ENCODE data around the gene TYRP1. TPM values are rescaled to one million over a fixed set of nuclear protein-coding genes. Genes with fewer than 3 reads are reported as not detected.

TYRP1 gene
- polyA plus RNA-seq, 4 donors: 1.4 to 2.7 (median 1.8) TPM

DNA sequence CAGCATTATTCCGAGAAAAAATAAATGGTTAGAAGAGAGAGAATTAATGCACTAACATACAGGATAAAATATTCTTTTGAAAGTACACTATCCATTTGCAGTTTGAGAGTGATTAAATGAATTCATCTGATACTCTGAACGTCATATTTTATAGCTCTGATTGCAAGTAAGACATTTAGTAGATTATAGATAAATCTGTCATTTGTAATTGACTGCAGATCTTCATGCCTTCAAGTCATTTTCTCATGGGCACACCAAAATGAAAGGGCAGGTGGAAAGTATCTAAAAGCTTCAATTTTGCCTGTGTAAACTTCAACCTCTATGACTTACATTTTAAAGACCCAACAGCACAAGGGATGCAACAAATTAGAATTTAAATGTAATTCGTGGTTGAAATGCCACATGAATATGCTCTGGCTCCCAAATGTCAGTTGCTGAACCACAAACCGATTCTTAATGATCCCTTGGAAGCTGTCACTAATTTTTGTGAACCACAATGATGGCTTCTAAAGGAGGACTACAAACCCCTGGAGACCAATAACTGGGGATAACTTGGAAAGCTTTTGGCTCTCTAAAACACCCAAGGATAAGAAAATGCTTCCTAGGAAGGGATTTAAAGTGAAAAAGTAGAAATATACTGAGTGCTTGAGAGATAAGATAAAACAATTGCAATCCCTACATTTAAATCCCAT is 3.9 kb downstream of the TYRP1 start:
- no peak for DNase-seq (ENCODE audit: low read depth in 4 of 4, low spot score in 3 of 4)

DNA sequence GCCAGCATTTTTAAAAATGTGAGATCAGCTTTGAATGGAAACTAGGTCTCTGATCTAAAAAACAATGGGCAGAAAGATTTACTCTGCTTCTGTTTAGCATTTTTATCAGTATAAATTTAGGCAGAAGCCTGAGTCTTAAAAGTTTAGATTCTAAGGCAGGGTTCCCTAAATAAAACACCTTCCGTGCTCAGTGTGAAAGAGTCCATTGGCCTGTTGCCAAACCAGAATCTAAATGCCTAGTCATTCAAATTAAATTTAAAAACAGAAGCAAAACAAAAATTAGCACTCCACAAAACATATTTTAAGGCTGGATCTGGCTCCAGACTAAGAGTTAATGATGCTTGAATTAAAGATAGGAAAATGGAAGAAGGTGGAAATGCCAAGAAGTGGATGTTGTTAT is 4.5 kb downstream of the TYRP1 start:
- no peak for DNase-seq (ENCODE audit: low read depth in 4 of 4, low spot score in 3 of 4)

DNA sequence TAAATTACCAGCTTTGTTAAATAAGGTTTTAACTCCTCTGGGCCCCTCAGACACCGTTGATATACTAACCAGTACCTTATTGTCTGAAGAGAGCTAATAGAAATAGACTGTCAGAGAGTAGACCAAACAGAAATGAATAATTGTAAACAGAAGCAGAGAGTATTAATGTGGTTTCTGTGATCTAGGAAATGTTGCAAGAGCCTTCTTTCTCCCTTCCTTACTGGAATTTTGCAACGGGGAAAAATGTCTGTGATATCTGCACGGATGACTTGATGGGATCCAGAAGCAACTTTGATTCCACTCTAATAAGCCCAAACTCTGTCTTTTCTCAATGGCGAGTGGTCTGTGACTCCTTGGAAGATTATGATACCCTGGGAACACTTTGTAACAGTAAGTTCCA is 5.1 kb downstream of the TYRP1 start:
- DNase-seq (ENCODE audit: low read depth in 4 of 4, low spot score in 3 of 4): no peak

DNA sequence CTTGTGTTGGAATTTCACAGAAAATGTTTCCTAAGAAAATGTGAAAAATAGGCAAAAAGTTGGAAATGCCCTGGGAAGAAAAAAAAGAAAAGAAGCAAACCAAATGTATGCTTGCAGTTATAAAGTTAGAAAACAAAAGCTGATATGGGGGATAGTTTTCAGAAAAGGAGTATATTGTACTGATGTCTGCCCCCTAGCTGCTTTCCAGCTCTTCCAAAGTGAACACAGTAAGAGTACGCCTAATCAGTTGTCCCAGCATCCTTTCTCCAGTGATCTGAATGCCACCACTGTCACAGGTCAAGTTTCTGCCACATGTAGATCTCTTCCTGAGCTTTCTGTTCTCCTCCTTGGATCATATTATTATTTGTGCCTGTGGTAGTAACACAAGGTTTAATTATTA is 5.8 kb downstream of the TYRP1 start:
- no peak for DNase-seq (ENCODE audit: low read depth in 4 of 4, low spot score in 3 of 4)

DNA sequence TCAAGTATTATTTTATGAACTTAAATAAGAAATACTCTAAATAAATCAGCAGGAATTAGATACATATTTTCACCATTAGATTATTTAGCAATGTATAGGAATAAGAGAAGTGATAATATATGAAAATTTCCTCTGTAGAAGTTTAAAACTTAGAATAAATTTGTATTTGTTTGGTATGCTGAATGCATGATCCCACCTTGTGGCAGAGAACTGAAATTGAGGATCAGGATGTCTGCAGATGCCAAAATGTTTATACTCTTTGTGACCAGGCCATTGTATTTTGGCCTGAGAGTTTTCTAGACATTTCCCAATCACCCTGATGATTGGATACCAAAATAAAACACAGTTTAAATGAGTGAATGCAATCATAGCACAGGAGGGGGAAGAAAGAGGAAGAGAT is 6.3 kb downstream of the TYRP1 start:
- no peak for DNase-seq (ENCODE audit: low read depth in 4 of 4, low spot score in 3 of 4)

DNA sequence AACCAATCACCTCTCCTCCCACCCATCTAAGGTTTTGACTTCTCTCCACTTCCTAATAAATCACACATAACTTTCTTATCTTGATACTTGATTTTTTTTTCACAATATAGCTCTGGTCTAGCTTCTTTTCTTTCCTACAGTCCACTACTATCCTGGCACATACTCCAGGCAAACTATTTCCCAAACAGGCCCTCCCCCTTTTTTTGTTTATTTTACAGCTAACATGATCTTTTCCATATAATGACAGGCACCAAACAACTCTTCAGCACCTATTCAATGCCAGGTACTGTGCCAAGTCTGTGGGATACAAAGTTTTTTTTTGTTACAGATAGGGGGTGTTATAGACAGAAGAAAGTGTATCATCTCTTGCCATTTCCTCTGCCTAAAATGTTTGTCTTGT is 7.9 kb downstream of the TYRP1 start:
- DNase-seq (ENCODE audit: low read depth in 4 of 4, low spot score in 3 of 4): no peak

DNA sequence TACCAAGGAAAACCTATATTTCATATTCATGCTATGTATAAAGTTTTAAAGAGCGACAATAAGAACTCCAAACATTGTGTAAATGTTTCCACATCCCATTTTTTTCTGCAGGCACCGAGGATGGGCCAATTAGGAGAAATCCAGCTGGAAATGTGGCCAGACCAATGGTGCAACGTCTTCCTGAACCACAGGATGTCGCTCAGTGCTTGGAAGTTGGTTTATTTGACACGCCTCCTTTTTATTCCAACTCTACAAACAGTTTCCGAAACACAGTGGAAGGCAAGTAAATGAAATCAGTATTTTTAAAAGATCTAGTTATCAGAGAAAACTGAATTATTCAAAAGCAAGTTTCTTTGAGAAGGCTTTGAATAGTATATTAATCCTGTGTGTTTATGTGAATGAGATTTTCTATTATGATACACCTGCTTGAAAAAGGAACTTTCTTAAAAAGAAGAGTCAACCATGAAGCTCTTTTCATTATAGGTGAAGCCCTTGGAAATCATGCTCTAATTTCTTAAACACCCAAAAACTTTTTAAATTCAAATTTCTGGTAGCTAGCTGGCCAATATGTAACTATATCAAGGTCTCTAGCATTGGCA is 9.1 kb downstream of the TYRP1 start:
- peak in 2 of 4 donors; percentile 14 to 22 for DNase-seq (ENCODE audit: low read depth in 4 of 4, low spot score in 3 of 4)

DNA sequence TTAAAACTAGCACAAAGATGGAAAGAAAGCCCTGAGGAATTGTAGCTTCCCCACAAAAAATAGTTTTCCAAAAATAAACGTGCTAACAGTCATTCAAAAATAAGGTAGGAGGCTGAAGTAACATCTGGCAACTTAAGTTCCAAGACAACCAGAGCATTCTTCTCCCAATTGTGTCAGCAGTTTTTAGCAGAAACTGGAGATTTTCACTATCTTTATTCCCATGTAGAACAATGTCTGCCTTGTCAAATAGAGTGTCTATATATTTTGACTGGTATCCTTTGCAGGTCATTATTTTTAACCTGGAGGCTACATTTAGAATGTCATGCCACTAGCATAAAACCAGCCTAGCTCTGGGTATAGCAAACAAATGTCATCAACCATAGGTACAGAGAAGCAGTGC is 10.8 kb downstream of the TYRP1 start:
- DNase-seq (ENCODE audit: low read depth in 4 of 4, low spot score in 3 of 4): no peak

DNA sequence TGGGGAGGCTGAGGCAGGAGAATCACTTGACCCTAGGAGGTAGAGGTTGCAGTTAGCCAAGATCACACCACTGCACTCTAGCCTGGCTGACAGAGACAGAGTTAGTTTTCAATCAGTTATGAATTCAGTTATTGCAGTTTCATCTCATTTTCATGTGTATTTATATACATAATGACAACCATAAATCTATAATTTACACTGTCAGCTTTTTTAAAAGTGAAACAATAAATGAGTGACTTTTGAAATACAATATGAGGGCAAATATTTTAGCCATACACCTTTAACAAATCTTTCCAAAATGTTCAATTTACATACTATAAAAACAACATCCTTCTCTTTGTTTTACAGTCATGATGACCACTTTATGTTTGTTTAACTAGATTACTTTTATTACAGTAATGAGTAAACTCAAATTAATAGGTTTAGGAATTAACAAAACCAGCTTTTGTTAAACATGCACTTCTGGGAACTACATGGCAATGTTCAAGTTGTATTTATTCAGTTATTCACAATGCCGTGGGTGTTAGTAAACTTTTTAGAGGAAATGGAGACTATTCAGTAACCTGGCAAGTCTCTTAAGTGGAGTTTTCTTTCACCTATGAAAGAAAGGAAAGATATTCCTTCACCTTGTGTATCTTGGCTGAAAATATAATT is 12.7 kb downstream of the TYRP1 start:
- no peak for DNase-seq (ENCODE audit: low read depth in 4 of 4, low spot score in 3 of 4)

DNA sequence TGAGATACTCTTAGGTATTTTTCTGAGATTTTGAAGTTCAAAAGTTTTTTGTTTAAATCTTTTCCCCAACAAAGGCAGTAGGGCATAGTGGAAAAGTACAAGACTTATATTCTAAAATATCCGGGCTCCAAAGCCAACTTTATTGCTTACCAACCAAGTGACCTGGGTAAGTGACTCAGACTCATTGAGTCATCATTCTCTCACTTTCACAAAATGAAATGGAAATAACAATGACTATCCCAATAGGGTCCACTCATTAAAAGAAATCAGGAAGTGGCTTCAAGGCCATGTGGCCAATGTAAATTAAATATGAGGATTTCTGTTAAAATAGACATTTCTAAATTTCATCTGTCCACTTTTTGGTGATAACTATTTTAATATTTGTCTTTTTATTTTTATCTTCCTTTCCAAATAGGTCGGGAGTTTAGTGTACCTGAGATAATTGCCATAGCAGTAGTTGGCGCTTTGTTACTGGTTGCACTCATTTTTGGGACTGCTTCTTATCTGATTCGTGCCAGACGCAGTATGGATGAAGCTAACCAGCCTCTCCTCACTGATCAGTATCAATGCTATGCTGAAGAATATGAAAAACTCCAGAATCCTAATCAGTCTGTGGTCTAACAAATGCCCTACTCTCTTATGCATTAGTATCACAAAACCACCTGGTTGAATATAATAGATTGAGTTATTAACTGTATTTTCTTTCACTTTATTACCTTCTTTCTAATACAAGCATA is 15.5 kb downstream of the TYRP1 start:
- DNase-seq (ENCODE audit: low read depth in 4 of 4, low spot score in 3 of 4): no peak

DNA sequence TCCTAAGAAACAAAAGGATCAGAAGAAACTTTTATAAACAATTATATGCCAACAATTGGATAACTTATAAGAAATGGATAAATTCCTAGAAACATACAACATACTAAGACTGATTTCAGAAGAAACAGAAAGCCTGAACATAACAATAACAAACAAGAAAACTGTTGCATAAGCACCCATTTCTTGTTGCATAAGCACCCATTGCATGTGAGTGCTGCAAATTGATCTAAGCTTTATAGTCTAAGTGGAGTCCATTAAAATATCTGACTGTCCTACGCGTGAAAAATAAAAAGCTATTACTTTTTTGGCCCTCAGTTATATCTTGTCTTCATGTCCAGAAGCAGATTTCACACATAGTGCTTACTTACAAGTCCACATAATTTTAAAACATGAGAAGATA is 19.3 kb downstream of the TYRP1 start:
- DNase-seq (ENCODE audit: low read depth in 4 of 4, low spot score in 3 of 4): no peak

DNA sequence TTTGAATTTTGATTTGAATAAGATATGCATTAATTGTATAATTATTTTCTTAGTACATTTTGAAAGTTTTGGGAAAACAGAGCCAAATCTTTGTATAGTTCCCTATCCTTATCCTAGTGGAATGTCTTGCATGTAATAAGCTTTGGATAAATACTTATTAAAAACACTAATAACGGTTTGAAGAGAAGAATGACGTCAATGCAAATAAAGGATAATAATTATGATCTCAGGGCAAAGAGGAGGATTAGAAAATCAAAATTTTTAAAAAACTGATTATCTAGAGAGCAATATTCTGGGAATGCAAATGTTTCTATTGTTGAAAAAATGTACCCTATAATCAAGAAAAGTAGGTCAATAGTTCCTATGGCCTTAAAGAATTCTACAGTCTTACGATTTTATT is 22.1 kb downstream of the TYRP1 start:
- no peak for DNase-seq (ENCODE audit: low read depth in 4 of 4, low spot score in 3 of 4)

DNA sequence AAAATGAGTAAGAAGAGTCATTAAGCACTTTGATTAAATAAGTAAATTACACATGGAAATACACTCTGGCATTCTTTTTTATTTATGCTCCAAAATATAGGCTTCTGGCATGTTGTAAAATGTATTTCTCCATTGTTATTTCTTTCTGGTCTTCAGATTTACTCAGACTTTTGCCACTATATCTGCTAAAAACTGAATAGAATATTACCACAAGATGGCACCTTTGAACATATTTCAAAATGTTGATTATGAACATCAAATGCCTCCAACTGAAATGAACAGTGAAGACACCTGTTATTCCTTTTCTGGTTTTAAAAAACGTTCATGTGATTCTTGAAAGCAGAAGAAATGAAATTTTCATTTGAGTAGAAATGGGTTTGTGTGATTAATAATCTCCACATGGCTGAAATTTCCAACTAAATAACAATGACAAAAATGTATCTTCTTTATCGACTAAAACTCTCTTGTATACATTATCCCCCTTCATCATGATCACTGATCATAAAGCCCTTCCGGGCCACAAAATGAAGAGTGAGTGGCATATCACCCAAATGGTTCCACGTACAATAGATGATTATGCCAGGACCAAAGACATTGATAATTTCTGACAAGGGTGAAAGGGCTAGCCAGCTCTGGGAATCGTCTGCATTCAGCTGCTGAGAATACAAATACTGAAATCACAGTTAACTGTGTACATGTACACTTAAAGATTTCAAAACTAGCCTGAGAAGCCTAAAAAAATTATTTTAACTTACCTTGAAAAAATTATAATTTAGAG is 23.8 kb downstream of the TYRP1 start:
- no peak for DNase-seq (ENCODE audit: low read depth in 4 of 4, low spot score in 3 of 4)

DNA sequence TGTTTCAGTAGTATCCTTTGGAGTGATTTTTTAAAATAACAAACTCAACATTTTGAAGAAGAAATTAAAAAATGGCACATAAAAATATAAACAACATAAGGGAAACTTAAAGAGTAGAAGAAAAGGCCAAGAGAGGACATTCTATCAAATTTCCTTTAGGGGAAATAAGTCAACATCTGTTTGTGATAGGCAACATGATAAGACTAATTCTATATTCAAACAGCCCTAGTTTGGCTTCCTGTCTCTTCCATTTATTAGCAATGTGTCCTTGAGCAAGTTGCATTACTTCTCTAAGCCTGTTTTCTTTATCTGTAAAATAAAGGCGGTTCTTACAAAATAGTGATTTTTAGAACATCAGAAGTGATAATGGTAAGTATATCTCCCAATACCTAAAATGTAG is 24.7 kb downstream of the TYRP1 start:
- no peak for DNase-seq (ENCODE audit: low read depth in 4 of 4, low spot score in 3 of 4)

DNA sequence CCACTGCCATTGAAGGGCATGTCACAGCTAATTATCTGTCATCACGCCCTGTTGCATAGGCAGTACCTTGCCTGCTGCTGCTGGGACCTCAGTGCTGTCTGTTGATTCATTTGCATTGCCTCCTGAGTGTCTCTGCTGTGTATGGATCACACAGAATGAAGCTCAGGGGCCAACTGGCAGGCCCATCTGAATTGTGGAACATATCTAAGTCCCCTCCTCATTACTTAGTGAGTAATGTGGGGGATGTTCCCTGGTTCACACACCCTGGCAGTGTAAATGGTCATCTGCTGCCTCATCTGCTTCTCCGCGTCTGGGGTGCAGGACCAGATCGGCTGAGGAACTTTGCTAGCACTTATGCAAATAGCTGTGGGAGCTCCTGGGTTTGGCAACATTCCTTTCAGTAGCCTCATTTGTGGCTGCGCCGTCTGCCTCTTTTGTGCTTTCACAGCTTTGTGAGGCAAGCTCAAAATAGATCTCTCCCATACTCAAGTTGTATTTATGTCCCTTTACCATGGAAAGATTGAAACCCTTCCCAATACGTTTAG is 25.4 kb downstream of the TYRP1 start:
- DNase-seq (ENCODE audit: low read depth in 4 of 4, low spot score in 3 of 4): no peak

DNA sequence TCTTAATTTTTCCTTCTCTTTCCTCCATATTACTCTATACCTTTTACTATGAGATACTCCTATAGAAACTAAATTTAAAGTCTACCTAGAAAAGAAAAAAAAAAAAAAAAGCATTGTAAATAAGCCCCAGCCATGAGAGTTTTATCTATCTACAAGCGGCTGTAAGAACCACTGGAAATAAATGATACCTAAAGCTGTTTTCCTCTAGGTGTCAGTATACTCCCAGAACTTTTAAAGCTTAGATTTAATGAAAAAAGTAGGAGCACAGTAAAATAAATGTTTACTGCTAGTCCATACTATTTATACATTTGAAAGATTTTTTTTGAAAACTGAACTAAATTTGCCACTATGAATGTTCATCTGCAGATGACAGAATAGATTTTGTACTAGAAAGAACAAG is 26.2 kb downstream of the TYRP1 start:
- DNase-seq (ENCODE audit: low read depth in 4 of 4, low spot score in 3 of 4): peak in 3 of 4 donors; percentile 20 to 45 (median 36)

DNA sequence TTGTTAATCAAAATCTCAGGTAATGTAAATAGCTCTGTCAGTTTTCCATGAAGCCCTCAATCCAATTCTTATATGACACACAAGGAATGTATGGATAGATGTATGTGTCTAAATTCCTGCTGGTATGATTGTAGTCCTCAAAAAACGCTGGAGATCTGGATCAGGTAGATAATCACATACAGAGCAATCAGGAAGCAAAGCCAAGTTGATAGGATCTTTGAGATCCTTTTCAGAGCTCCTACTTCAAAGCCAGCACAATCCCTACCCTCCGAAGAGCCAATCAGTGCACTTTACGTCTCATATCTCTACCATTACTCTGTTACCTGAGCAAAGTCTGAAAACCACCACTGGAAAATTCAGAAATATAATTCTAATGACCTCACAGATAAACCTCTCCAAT is 27.4 kb downstream of the TYRP1 start:
- DNase-seq (ENCODE audit: low read depth in 4 of 4, low spot score in 3 of 4): no peak

DNA sequence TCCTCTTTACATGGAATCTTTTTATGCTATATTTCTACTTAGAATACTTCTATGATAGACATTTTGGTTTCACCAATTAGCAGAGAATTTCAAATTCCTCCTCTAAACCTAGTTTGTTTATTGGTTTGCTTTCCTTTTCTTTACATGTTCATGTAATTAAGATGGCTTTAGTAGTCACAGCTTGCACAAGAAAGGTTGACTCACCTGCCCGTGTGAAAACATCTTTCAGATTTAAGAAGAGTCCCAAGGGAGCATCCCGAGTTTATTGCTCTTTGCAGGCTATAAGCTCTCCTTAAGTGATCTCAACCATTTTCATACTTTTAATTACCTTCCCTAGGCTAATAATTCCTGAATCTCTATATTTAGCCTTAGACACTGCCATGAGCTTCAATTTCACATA is 28.9 kb downstream of the TYRP1 start:
- DNase-seq (ENCODE audit: low read depth in 4 of 4, low spot score in 3 of 4): no peak

DNA sequence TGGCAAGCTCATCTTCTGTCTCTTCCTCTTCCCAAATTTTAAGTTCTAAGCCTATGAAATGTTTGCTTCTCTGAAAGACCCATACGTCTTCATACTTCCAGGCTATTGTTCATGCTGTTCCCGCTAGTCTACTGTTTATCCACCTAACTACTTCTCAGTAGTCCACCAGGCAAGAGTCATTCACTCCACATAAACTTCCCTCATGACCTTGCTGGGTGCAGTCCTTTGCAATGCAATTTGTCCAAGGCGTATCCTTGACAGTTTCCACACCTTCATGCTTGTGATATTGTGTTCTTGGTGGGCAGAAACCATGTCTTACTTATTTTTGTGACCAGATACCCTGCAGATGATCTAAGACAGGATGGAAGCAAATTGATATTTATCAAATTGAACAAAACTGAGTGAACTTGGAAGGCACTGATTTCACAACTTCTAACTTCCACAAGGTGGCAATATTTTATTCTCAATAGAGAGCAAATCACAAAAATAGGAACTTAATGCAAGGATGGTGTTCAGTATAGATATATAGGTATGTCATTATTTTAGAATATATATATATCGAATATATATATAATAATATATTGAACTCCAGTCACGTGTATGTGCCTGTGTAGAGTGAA is 30.3 kb downstream of the TYRP1 start:
- DNase-seq (ENCODE audit: low read depth in 4 of 4, low spot score in 3 of 4): no peak

DNA sequence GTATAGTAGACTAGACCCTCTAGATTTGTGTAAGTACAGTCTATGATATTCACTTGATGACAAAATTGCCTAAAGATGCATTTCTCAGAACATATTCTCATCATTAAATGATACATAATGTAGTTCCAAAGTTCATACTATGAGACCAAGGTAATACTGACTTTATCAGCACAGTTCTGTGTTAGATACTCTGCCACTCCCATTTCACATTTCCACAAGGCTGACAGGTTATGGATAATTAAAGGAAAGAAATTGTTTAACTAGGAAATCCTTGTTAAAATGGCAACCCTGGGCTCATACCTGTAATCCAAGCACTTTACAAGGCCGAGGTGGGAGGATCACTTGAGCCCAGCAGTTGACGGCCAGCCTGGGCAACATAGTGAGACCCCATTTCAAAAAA is 33.6 kb downstream of the TYRP1 start:
- no peak for DNase-seq (ENCODE audit: low read depth in 4 of 4, low spot score in 3 of 4)
